Stomach (tissue), 9 donors: ENCODE measurements around the gene FAF2. TPM values are rescaled to one million over a fixed set of nuclear protein-coding genes. Genes with fewer than 3 reads are reported as not detected.

Experiments
- DNase-seq, 2 donors: peaks; one replicate each; pipeline versions ENCODE4 v3.0.0 to v3.0.0-alpha.2; 2013 to 2019
- H3K27ac ChIP-seq, 5 donors: fragments of 200-600 bp in 4 of 5; sonication (generic) in 4 of 5; one replicate each; pipeline ENCODE4 v1.5.1; 2013 to 2019; ENCODE audit warnings: mild to moderate bottlenecking in 1 of 5, moderate library complexity in 1 of 5
- H3K27me3 ChIP-seq, 3 donors: fragments of 200-600 bp; sonication (generic); one replicate each; pipeline ENCODE4 v1.5.1; 2017 to 2019; ENCODE audit warnings: mixed run types in 1 of 3
- H3K36me3 ChIP-seq, 4 donors: fragments of 200-600 bp; sonication (generic); 1 replicate in 3 of 4; 2 replicates in 1 of 4; pipeline ENCODE4 v1.5.1; 2016 to 2019
- H3K4me1 ChIP-seq, 4 donors: fragments of 200-600 bp; sonication (generic); one replicate each; pipeline ENCODE4 v1.5.1; 2016 to 2019
- H3K4me3 ChIP-seq, 4 donors: fragments of 200-600 bp; sonication (generic) in 3 of 4; one replicate each; pipeline ENCODE4 v1.5.1; 2016 to 2019; ENCODE audit warnings: mild to moderate bottlenecking in 1 of 4
- H3K9me3 ChIP-seq, 4 donors: fragments of 200-600 bp; sonication (generic); one replicate each; pipeline ENCODE4 v1.5.1; 2016 to 2019
- EP300 ChIP-seq: sonication (generic); formaldehyde crosslinking; IDR thresholded peaks from one replicate; pipeline ENCODE4 v1.6.1; 2017; ENCODE audit warnings: antibody characterized with exemption
- POLR2A ChIP-seq, 4 donors: fragments of 450-650 bp; IDR thresholded peaks; one replicate each; pipeline ENCODE4 v1.6.1; 2016; ENCODE audit warnings: antibody characterized with exemption in 4 of 4, control low read depth in 2 of 4, mild to moderate bottlenecking in 1 of 4, moderate library complexity in 1 of 4
- POLR2AphosphoS5 ChIP-seq, 3 donors: sonication (generic); formaldehyde crosslinking; IDR thresholded peaks; one replicate each; pipeline ENCODE4 v1.6.1; 2016; ENCODE audit warnings: antibody characterized with exemption in 3 of 3
- WGBS, 5 donors: extraction: QIAGEN DNeasy Blood & Tissue Kit in 3 of 5; methylation state at CpG; one replicate each; pipeline versions ENCODE4 v1.1.5 to v1.1.7; 2013 to 2018; 5-methylcytosine and 5-hydroxymethylcytosine counted together
- intact Hi-C: fragments of 100-400 bp; cut with DNase I; formaldehyde crosslinking; loops from one replicate; pipeline ENCODE4 v1.15.1; 2023; ENCODE audit warnings: low total_unique reads
- polyA plus RNA-seq, 3 donors: library from polyadenylated mRNA; stranded (reverse); fragments of 200-250 nt; gene quantifications; one replicate each; pipeline ENCODE4 v1.2.3, GENCODE V29; 2013
- total RNA-seq, 5 donors: library from RNA; depleted of rRNA; stranded (reverse); fragments of >200 nt; gene quantifications; one replicate each; pipeline versions ENCODE4 v1.1.0 to v1.2.3, GENCODE V29; 2014 to 2016
- TF ChIP-seq, protein P1 (sequence below), 7 experiments: fragments of 450-650 bp in 4 of 7; fragments of 200-600 bp in 3 of 7; sonication (generic) in 3 of 7; IDR thresholded peaks; one replicate each; pipeline ENCODE4 v1.5.1; 2016 to 2019; ENCODE audit warnings: antibody characterized with exemption in 7 of 7, control low read depth in 2 of 7, mild to moderate bottlenecking in 1 of 7
- donor health status: healthy with polysubstance abuse.
- donor health status: Bipolar disorder and iron deficiency.
- donor health status: healthy.

The FAF2 gene
- total and polyA plus RNA-seq, 8 donors = 5.7 to 57.2 (median 22.6) TPM

GRCh38 chr5:176491101-176491502, 42.9 kb downstream of the FAF2 start:
- Histone ChIP-seq H3K27me3 (no peaks in the 10 kb centered on the region), H3K4me3 (no peak overlapping the region), H3K4me1 (peaks cover 0 to 41% (median 11%) of the 10 kb centered on the region in 4 donors), H3K27ac (no peak overlapping the region), H3K36me3 (peaks cover 54 to 98% (median 96%) of the 10 kb centered on the region in 4 donors), H3K9me3 (no peaks in the 10 kb centered on the region)
- intact Hi-C loops = no loop called here
- TF ChIP-seq POLR2A (IDR thresholded peaks at IDR 0.05) (no peak), EP300 (no peak), POLR2AphosphoS5 (IDR thresholded peaks at IDR 0.05) (no peak)
- TF ChIP-seq, protein P1, sequence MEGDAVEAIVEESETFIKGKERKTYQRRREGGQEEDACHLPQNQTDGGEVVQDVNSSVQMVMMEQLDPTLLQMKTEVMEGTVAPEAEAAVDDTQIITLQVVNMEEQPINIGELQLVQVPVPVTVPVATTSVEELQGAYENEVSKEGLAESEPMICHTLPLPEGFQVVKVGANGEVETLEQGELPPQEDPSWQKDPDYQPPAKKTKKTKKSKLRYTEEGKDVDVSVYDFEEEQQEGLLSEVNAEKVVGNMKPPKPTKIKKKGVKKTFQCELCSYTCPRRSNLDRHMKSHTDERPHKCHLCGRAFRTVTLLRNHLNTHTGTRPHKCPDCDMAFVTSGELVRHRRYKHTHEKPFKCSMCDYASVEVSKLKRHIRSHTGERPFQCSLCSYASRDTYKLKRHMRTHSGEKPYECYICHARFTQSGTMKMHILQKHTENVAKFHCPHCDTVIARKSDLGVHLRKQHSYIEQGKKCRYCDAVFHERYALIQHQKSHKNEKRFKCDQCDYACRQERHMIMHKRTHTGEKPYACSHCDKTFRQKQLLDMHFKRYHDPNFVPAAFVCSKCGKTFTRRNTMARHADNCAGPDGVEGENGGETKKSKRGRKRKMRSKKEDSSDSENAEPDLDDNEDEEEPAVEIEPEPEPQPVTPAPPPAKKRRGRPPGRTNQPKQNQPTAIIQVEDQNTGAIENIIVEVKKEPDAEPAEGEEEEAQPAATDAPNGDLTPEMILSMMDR (IDR thresholded peaks at IDR 0.05) = no peak
- WGBS, 5 donors = 42 to 56% (median 49%) methylated on average over 3 of the region's 3 CpGs
- DNase-seq = no peak

- intact Hi-C loops = no loop called here
- H3K9me3 ChIP-seq = no peaks in the 10 kb centered on the region
- no peak overlapping the region for H3K4me3 ChIP-seq
- TF ChIP-seq POLR2A (IDR thresholded peaks at IDR 0.05) = no peak
- TF ChIP-seq, protein P1 (IDR thresholded peaks at IDR 0.05) = no peak
- no peak for TF ChIP-seq POLR2AphosphoS5 (IDR thresholded peaks at IDR 0.05)
- no peak for TF ChIP-seq EP300
- H3K27ac ChIP-seq = no peak overlapping the region
- DNase-seq = no peak
- H3K36me3 ChIP-seq = peaks cover 60 to 98% (median 97%) of the 10 kb centered on the region in 4 donors
- H3K27me3 ChIP-seq = no peaks in the 10 kb centered on the region
- peaks cover 0 to 33% (median 3%) of the 10 kb centered on the region in 4 donors for H3K4me1 ChIP-seq
- WGBS, 5 donors = 86 to 97% (median 92%) methylated on average over 8 of the region's 8 CpGs
Observed at GRCh38 chr5:176491901-176492300, 43.7 kb downstream of the FAF2 start.

- intact Hi-C loops = no loop called here
- Histone ChIP-seq H3K4me1 (peaks cover 0 to 28% (median under 1%) of the 10 kb centered on the region in 4 donors), H3K27ac (no peak overlapping the region), H3K4me3 (no peak overlapping the region), H3K27me3 (no peaks in the 10 kb centered on the region), H3K9me3 (no peaks in the 10 kb centered on the region), H3K36me3 (peaks cover 57 to 98% (median 97%) of the 10 kb centered on the region in 4 donors)
- TF ChIP-seq POLR2AphosphoS5 (IDR thresholded peaks at IDR 0.05) (no peak), POLR2A (IDR thresholded peaks at IDR 0.05) (no peak), EP300 (no peak)
- TF ChIP-seq, protein P1 (IDR thresholded peaks at IDR 0.05) = no peak
- DNase-seq = no peak
- 45 to 77% (median 69%) methylated on average over 3 of the region's 3 CpGs for WGBS, 5 donors
Observed at GRCh38 chr5:176492431-176492830, 44.2 kb downstream of the FAF2 start.

GRCh38 chr5:176497852-176498251, 49.7 kb downstream of the FAF2 start:
- H3K36me3 ChIP-seq = peaks cover 89 to 100% (median 100%) of the 10 kb centered on the region in 4 donors
- TF ChIP-seq EP300 (no peak), POLR2AphosphoS5 (IDR thresholded peaks at IDR 0.05) (no peak)
- H3K27ac ChIP-seq = no peak overlapping the region
- no peak for DNase-seq
- intact Hi-C loops = no loop called here
- H3K4me1 ChIP-seq = no peaks in the 10 kb centered on the region
- 89 to 96% (median 92%) methylated on average over 9 of the region's 9 CpGs for WGBS, 5 donors
- no peaks in the 10 kb centered on the region for H3K27me3 ChIP-seq
- no peaks in the 10 kb centered on the region for H3K9me3 ChIP-seq
- H3K4me3 ChIP-seq = no peak overlapping the region

- Histone ChIP-seq H3K9me3 (no peaks in the 10 kb centered on the region), H3K4me1 (no peaks in the 10 kb centered on the region), H3K27ac (no peak overlapping the region), H3K27me3 (no peaks in the 10 kb centered on the region), H3K4me3 (no peak overlapping the region), H3K36me3 (peaks cover 88 to 100% (median 100%) of the 10 kb centered on the region in 4 donors)
- DNase-seq = no peak
- 90 to 94% (median 92%) methylated on average over 5 of the region's 5 CpGs for WGBS, 5 donors
- intact Hi-C loops = no loop called here
- TF ChIP-seq POLR2AphosphoS5 (IDR thresholded peaks at IDR 0.05) = no peak
- no peak for TF ChIP-seq EP300
- TF ChIP-seq, protein P1 (IDR thresholded peaks at IDR 0.05) = no peak
- TF ChIP-seq POLR2A (IDR thresholded peaks at IDR 0.05) = no peak
Observed at GRCh38 chr5:176499273-176499672, 51.1 kb downstream of the FAF2 start.
